ENCODE results near the gene MUC13.

DNA sequence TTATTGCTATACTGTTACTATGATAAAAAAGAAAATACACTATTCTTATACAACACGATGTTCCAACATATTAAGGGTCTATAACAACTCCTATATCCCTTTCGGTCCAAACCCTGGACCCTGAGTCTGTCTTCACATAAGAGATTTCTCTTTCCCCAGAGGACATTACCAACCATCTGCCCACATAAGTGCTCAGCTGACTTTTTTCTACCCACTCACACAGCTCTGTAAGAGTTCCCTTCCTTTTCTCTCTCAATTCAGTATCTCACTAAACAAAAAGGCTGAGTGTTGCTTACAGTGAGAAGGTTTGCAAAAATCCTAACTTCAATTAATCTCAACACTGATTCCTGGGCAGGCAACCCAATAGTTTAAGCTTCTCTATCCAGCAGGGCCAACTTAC lies 77.9 kb downstream of the MUC13 start:
- no peak for TF ChIP-seq POLR2A (IDR thresholded peaks at IDR 0.05)
- TF ChIP-seq, protein P1, sequence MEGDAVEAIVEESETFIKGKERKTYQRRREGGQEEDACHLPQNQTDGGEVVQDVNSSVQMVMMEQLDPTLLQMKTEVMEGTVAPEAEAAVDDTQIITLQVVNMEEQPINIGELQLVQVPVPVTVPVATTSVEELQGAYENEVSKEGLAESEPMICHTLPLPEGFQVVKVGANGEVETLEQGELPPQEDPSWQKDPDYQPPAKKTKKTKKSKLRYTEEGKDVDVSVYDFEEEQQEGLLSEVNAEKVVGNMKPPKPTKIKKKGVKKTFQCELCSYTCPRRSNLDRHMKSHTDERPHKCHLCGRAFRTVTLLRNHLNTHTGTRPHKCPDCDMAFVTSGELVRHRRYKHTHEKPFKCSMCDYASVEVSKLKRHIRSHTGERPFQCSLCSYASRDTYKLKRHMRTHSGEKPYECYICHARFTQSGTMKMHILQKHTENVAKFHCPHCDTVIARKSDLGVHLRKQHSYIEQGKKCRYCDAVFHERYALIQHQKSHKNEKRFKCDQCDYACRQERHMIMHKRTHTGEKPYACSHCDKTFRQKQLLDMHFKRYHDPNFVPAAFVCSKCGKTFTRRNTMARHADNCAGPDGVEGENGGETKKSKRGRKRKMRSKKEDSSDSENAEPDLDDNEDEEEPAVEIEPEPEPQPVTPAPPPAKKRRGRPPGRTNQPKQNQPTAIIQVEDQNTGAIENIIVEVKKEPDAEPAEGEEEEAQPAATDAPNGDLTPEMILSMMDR (IDR thresholded peaks at IDR 0.05) = no peak
- no peak for TF ChIP-seq EP300 (IDR thresholded peaks at IDR 0.05; ENCODE audit: low read depth)
- no peak for TF ChIP-seq POLR2AphosphoS5 (IDR thresholded peaks at IDR 0.05)

Data from transverse colon (tissue), 4 donors.